Keratinocyte (primary cell): ENCODE results near the gene IFTAP.

Experiments used
- EZH2 ChIP-seq: IDR thresholded peaks from one replicate; pipeline ENCODE4 v1.6.1; 2012; ENCODE audit warnings: inconsistent platforms, mild to moderate bottlenecking, low read length, moderate library complexity
- TF ChIP-seq, protein P1 (sequence below), 3 experiments: IDR thresholded peaks in 1 of 3; conservative IDR thresholded peaks in 1 of 3; optimal IDR thresholded peaks in 1 of 3; 2 replicates in 2 of 3; 3 replicates in 1 of 3; pipeline versions ENCODE3 to v1.5.1; 2011; ENCODE audit warnings: low read length in 3 of 3, mild to moderate bottlenecking in 3 of 3, moderate library complexity in 2 of 3, control low read depth in 1 of 3, inconsistent platforms in 1 of 3; ENCODE audit not compliant: insufficient read depth in 2 of 3; ENCODE audit errors: extremely low read depth in 1 of 3

- TF ChIP-seq, protein P1, sequence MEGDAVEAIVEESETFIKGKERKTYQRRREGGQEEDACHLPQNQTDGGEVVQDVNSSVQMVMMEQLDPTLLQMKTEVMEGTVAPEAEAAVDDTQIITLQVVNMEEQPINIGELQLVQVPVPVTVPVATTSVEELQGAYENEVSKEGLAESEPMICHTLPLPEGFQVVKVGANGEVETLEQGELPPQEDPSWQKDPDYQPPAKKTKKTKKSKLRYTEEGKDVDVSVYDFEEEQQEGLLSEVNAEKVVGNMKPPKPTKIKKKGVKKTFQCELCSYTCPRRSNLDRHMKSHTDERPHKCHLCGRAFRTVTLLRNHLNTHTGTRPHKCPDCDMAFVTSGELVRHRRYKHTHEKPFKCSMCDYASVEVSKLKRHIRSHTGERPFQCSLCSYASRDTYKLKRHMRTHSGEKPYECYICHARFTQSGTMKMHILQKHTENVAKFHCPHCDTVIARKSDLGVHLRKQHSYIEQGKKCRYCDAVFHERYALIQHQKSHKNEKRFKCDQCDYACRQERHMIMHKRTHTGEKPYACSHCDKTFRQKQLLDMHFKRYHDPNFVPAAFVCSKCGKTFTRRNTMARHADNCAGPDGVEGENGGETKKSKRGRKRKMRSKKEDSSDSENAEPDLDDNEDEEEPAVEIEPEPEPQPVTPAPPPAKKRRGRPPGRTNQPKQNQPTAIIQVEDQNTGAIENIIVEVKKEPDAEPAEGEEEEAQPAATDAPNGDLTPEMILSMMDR (optimal IDR thresholded peaks at IDR 0.05 in 1 of 3, IDR thresholded peaks at IDR 0.05 in 1 of 3, conservative IDR thresholded peaks at IDR 0.05 in 1 of 3; ENCODE audit: extremely low read depth in 1 of 3, insufficient read depth in 2 of 3, low read length in 3 of 3) = peak in 2 of 3 experiments; percentile 48 to 54
- TF ChIP-seq EZH2 = no peak
Measured at GRCh38 chr11:36672815-36673450, 78.6 kb downstream of the IFTAP start.
